Measurements from ENCODE around the gene THADA.

THADA gene

GRCh38 chr2:43238813-43239212 lies 357.0 kb downstream of the THADA start:
- no peak overlapping the region for H3K27ac ChIP-seq
- no peak for TF ChIP-seq Cebpa-rat (IDR thresholded peaks at IDR 0.05)
- H3K27me3 ChIP-seq: no peaks in the 10 kb centered on the region
- no peaks in the 10 kb centered on the region for H3K9me3 ChIP-seq
- no peak overlapping the region for H3K9ac ChIP-seq
- H3K36me3 ChIP-seq: peaks cover 21% of the 10 kb centered on the region
- no peaks in the 10 kb centered on the region for H4K20me1 ChIP-seq
- no peak overlapping the region for H3K4me2 ChIP-seq
- H3K4me3 ChIP-seq: no peak overlapping the region
- H3K4me1 ChIP-seq: peaks cover 23% of the 10 kb centered on the region

GRCh38 chr2:43238176-43238575 lies 357.7 kb downstream of the THADA start:
- no peak for TF ChIP-seq Cebpa-rat (IDR thresholded peaks at IDR 0.05)

GRCh38 chr2:43233218-43234212 lies 362.3 kb downstream of the THADA start:
- no peaks in the 10 kb centered on the region for H3K9me3 ChIP-seq
- no peaks in the 10 kb centered on the region for H4K20me1 ChIP-seq
- H3K9ac ChIP-seq: no peak overlapping the region
- H3K4me1 ChIP-seq: peaks cover 39% of the 10 kb centered on the region
- no peak overlapping the region for H3K4me3 ChIP-seq
- H3K27me3 ChIP-seq: no peaks in the 10 kb centered on the region
- H3K4me2 ChIP-seq: peak overlapping the region; percentile 59
- peaks cover 36% of the 10 kb centered on the region for H3K36me3 ChIP-seq
- no peak for TF ChIP-seq Cebpa-rat (IDR thresholded peaks at IDR 0.05)
- H3K27ac ChIP-seq: 0 out of 2 replicates have a peak overlapping the region, but pooled peaks have one; percentile 0

More at GRCh38 chr2:43238176-43238575, 357.7 kb downstream of the THADA start:
- Histone ChIP-seq H3K27me3 (no peaks in the 10 kb centered on the region), H3K9ac (no peak overlapping the region), H3K4me3 (no peak overlapping the region), H4K20me1 (no peaks in the 10 kb centered on the region), H3K27ac (no peak overlapping the region), H3K9me3 (no peaks in the 10 kb centered on the region), H3K4me1 (peaks cover 30% of the 10 kb centered on the region), H3K4me2 (no peak overlapping the region), H3K36me3 (peaks cover 17% of the 10 kb centered on the region)

- H3K9me3 ChIP-seq: no peaks in the 10 kb centered on the region
- no peak overlapping the region for H3K4me3 ChIP-seq
- H4K20me1 ChIP-seq: peaks cover 1% of the 10 kb centered on the region
- TF ChIP-seq Cebpa-rat (IDR thresholded peaks at IDR 0.05): no peak
- peaks cover 34% of the 10 kb centered on the region for H3K36me3 ChIP-seq
- H3K4me1 ChIP-seq: peaks cover 50% of the 10 kb centered on the region
- no peak overlapping the region for H3K9ac ChIP-seq
- H3K4me2 ChIP-seq: no peak overlapping the region
- no peak overlapping the region for H3K27ac ChIP-seq
- no peaks in the 10 kb centered on the region for H3K27me3 ChIP-seq
These were observed 364.6 kb downstream of the THADA start for GRCh38 chr2:43230951-43231827.

GRCh38 chr2:43230351-43230885 lies 365.4 kb downstream of the THADA start:
- H3K9ac ChIP-seq: no peak overlapping the region; the same call in 1 of the 2 replicates
- no peak overlapping the region for H3K4me3 ChIP-seq
- no peaks in the 10 kb centered on the region for H3K27me3 ChIP-seq
- peaks cover 50% of the 10 kb centered on the region for H3K4me1 ChIP-seq
- no peak overlapping the region for H3K27ac ChIP-seq
- no peak for TF ChIP-seq Cebpa-rat (IDR thresholded peaks at IDR 0.05)
- H3K9me3 ChIP-seq: no peaks in the 10 kb centered on the region
- peaks cover 9% of the 10 kb centered on the region for H4K20me1 ChIP-seq
- peak overlapping the region; percentile 23; the same call in 1 of the 2 replicates for H3K4me2 ChIP-seq
- peaks cover 34% of the 10 kb centered on the region for H3K36me3 ChIP-seq

- Histone ChIP-seq H3K4me2 (peak overlapping the region; percentile 96), H4K20me1 (peaks cover 23% of the 10 kb centered on the region), H3K27me3 (no peaks in the 10 kb centered on the region), H3K9me3 (no peaks in the 10 kb centered on the region), H3K27ac (no peak overlapping the region), H3K9ac (peak overlapping the region; percentile 9; the same call in 1 of the 2 replicates), H3K36me3 (peaks cover 48% of the 10 kb centered on the region), H3K4me1 (peaks cover 42% of the 10 kb centered on the region), H3K4me3 (no peak overlapping the region)
- TF ChIP-seq Cebpa-rat (IDR thresholded peaks at IDR 0.05): no peak
These were observed 366.8 kb downstream of the THADA start for GRCh38 chr2:43228756-43229659.

GRCh38 chr2:43228321-43228751 lies 367.5 kb downstream of the THADA start:
- H3K27ac ChIP-seq: peak overlapping the region; percentile 97; the same call in 1 of the 2 replicates
- H3K9ac ChIP-seq: 0 out of 2 replicates have a peak overlapping the region, but pooled peaks have one; percentile 98
- peaks cover 55% of the 10 kb centered on the region for H3K36me3 ChIP-seq
- H3K27me3 ChIP-seq: no peaks in the 10 kb centered on the region
- H4K20me1 ChIP-seq: peaks cover 30% of the 10 kb centered on the region
- H3K9me3 ChIP-seq: no peaks in the 10 kb centered on the region
- no peak for TF ChIP-seq Cebpa-rat (IDR thresholded peaks at IDR 0.05)
- H3K4me3 ChIP-seq: peak overlapping the region; percentile 88; the same call in 1 of the 2 replicates
- H3K4me2 ChIP-seq: peak overlapping the region; percentile 96
- H3K4me1 ChIP-seq: peaks cover 35% of the 10 kb centered on the region

GRCh38 chr2:43227830-43228281 lies 368.0 kb downstream of the THADA start:
- no peaks in the 10 kb centered on the region for H3K27me3 ChIP-seq
- no peak for TF ChIP-seq Cebpa-rat (IDR thresholded peaks at IDR 0.05)
- H3K36me3 ChIP-seq: peaks cover 58% of the 10 kb centered on the region
- H3K9me3 ChIP-seq: no peaks in the 10 kb centered on the region
- peaks cover 34% of the 10 kb centered on the region for H4K20me1 ChIP-seq
- H3K27ac ChIP-seq: peak overlapping the region; percentile 97
- peak overlapping the region; percentile 96 for H3K4me2 ChIP-seq
- H3K4me1 ChIP-seq: peaks cover 30% of the 10 kb centered on the region
- peak overlapping the region; percentile 98 for H3K9ac ChIP-seq
- H3K4me3 ChIP-seq: peak overlapping the region; percentile 88

Data from BLaER1 (cell line).